Neutrophil (primary cell): ENCODE measurements around the gene CACNA1E.

Experiments
- H3K27ac ChIP-seq: fragments of 200-600 bp; sonication (generic); 2 replicates; pipeline ENCODE4 v1.5.1; 2016; ENCODE audit warnings: mild to moderate bottlenecking, moderate library complexity
- H3K27me3 ChIP-seq: fragments of 200-600 bp; sonication (generic); 2 replicates; pipeline ENCODE4 v1.6.0; 2016; ENCODE audit warnings: mild to moderate bottlenecking
- H3K36me3 ChIP-seq: fragments of 200-600 bp; sonication (generic); 2 replicates; pipeline ENCODE4 v1.5.1; 2017
- H3K4me1 ChIP-seq, 2 experiments: fragments of 200-600 bp in 1 of 2; sonication (generic) in 1 of 2; 1 replicate in 1 of 2; 2 replicates in 1 of 2; pipeline versions ENCODE4 v1.5.1 to v1.6.1; 2013 to 2016; ENCODE audit warnings: low read depth in 1 of 2, low read length in 1 of 2, mild to moderate bottlenecking in 1 of 2, moderate library complexity in 1 of 2; ENCODE audit not compliant: control insufficient read depth in 1 of 2, insufficient read depth in 1 of 2
- H3K4me3 ChIP-seq, 2 experiments: fragments of 200-600 bp in 1 of 2; sonication (generic) in 1 of 2; 1 replicate in 1 of 2; 2 replicates in 1 of 2; pipeline ENCODE4 v1.5.1; 2013 to 2016; ENCODE audit warnings: low read depth in 1 of 2, low read length in 1 of 2, mild to moderate bottlenecking in 1 of 2, moderate library complexity in 1 of 2
- H3K9me3 ChIP-seq: fragments of 200-600 bp; sonication (generic); 2 replicates; pipeline ENCODE4 v1.5.1; 2016
- TF ChIP-seq, protein P1 (sequence below): fragments of 200-600 bp; sonication (generic); IDR thresholded peaks from 2 replicates; pipeline ENCODE4 v1.5.1; 2016; ENCODE audit warnings: antibody characterized with exemption

The CACNA1E gene

GRCh38 chr1:181453541-181454201 is 29.6 kb upstream of the CACNA1E start:
- TF ChIP-seq, protein P1, sequence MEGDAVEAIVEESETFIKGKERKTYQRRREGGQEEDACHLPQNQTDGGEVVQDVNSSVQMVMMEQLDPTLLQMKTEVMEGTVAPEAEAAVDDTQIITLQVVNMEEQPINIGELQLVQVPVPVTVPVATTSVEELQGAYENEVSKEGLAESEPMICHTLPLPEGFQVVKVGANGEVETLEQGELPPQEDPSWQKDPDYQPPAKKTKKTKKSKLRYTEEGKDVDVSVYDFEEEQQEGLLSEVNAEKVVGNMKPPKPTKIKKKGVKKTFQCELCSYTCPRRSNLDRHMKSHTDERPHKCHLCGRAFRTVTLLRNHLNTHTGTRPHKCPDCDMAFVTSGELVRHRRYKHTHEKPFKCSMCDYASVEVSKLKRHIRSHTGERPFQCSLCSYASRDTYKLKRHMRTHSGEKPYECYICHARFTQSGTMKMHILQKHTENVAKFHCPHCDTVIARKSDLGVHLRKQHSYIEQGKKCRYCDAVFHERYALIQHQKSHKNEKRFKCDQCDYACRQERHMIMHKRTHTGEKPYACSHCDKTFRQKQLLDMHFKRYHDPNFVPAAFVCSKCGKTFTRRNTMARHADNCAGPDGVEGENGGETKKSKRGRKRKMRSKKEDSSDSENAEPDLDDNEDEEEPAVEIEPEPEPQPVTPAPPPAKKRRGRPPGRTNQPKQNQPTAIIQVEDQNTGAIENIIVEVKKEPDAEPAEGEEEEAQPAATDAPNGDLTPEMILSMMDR, result no peak
- H3K27ac ChIP-seq, result no peak overlapping the region
- no peaks in the 10 kb centered on the region for H3K36me3 ChIP-seq

GRCh38 chr1:181456551-181456950 is 26.8 kb upstream of the CACNA1E start:
- peaks cover 5% of the 10 kb centered on the region for H3K27me3 ChIP-seq
- H3K36me3 ChIP-seq, result no peaks in the 10 kb centered on the region
- no peaks in the 10 kb centered on the region for H3K9me3 ChIP-seq
- no peaks in the 10 kb centered on the region for H3K4me1 ChIP-seq
- TF ChIP-seq, protein P1, result no peak
- no peak overlapping the region for H3K27ac ChIP-seq
- no peak overlapping the region for H3K4me3 ChIP-seq

More at GRCh38 chr1:181453541-181454201, 29.6 kb upstream of the CACNA1E start:
- Histone ChIP-seq H3K4me3 (no peak overlapping the region), H3K4me1 (no peaks in the 10 kb centered on the region), H3K9me3 (no peaks in the 10 kb centered on the region), H3K27me3 (peaks cover 8% of the 10 kb centered on the region)

DNA sequence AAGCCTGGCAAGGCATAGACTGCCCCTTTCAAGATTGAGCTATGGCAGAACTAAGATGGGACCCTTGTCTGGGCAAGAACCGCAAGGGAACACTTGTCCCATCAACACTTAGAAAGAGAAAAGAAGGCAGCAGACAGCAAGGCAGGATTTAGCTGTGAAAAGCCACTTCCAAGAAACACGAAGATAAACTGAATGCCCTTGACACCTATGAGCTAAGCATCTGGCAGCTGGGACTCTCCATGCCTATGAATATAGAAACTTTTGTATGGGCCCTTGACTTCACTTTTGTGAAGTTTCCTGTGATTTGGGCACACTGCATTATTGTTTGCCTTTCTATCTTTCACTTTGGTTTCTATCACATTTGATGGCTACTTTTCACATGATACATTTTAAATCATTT is 24.9 kb upstream of the CACNA1E start:
- Histone ChIP-seq H3K36me3 (no peaks in the 10 kb centered on the region), H3K4me1 (no peaks in the 10 kb centered on the region), H3K4me3 (no peak overlapping the region), H3K27ac (no peak overlapping the region), H3K9me3 (no peaks in the 10 kb centered on the region), H3K27me3 (peaks cover 19% of the 10 kb centered on the region)
- TF ChIP-seq, protein P1, result no peak

DNA sequence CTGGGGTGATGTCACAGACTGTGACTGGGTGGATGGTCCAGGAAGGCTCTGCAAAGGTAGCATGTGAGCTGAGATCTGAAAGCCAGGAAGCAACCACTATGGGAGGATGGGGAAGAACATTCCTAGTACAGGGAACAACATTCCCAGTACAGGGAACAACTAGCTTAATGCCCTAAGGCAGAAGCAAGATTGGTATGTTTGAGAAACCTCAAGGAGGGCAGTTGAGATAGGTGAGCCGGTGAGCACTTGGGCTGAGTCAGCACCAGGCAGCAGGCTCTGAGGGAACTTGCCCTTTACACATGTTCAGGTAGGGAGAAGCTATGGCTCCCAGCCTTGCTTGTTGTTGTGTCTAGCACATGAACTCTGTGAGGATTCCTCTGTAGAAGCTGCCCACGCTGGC is 24.2 kb upstream of the CACNA1E start:
- TF ChIP-seq, protein P1, result no peak
- Histone ChIP-seq H3K27me3 (peaks cover 25% of the 10 kb centered on the region), H3K4me1 (no peaks in the 10 kb centered on the region), H3K4me3 (no peak overlapping the region), H3K9me3 (no peaks in the 10 kb centered on the region), H3K36me3 (no peaks in the 10 kb centered on the region), H3K27ac (no peak overlapping the region)

DNA sequence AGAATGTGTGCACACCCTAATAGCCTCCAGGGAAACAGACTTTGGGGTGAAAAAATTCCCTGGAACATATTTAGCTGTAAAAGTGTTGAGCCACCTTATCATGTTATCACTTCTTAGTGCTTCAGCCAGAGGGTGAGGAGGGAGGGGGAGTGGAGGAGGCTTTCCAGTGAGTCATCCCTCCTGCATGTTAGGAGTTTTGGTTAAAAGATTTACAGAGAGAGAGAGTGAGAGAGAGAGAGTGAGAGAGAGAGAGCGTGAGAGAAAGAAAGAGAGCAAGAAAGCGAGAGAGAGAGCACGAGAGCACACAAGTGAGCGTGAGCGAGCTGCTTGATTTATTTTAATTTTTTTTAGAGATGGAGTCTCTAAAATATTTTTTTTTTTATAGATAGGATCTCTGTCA is 13.5 kb upstream of the CACNA1E start:
- Histone ChIP-seq H3K36me3 (no peaks in the 10 kb centered on the region), H3K9me3 (no peaks in the 10 kb centered on the region), H3K27me3 (peaks cover 89% of the 10 kb centered on the region), H3K4me3 (no peak overlapping the region), H3K27ac (no peak overlapping the region), H3K4me1 (peaks cover 4% of the 10 kb centered on the region in 2 experiments)
- TF ChIP-seq, protein P1, result no peak
